Measurements from ENCODE around the gene PRKD1. TPM values are rescaled to one million over a fixed set of nuclear protein-coding genes. Genes with fewer than 3 reads are reported as not detected.

The PRKD1 gene
- total and polyA plus RNA-seq, 2 of the 13 experiments (the other 11 are each of a cell fraction or from before 2014, with no cell fraction given): 0.22 to 1.3 TPM

DNA sequence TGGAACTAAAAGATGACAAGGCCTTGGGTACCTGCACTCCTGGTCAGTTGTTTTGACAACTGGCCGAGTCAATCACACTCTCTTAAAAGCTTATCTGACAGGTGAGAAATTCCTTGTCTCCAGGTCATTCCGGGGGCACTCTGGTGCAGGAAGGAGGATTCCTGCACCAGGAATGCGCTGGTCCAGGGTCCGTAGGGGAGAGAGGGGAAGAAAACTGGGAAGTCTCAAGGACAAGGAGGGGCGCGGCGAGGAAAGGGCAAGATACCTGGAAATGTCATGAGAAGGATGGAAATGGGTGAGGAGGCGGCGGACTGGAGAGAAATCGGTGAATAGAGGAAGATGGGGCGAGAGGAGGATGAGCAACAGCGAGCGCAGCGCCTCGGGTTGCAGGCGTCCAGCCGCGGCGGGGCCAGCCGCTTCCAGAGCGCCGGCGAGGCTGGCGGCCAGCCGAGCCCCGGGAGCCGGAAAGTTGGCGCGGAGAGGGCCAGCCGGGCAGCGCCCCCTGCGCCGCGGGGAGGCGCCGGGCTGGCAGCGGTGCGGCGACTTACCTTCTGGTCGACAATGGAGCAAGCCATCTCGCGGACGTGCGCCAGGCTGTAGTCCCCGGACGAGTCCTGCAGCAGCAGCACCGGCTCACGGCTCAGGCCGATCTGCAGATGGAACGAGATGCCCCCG, 809 bp downstream of the PRKD1 start (continued):
- TF ChIP-seq, protein P1, sequence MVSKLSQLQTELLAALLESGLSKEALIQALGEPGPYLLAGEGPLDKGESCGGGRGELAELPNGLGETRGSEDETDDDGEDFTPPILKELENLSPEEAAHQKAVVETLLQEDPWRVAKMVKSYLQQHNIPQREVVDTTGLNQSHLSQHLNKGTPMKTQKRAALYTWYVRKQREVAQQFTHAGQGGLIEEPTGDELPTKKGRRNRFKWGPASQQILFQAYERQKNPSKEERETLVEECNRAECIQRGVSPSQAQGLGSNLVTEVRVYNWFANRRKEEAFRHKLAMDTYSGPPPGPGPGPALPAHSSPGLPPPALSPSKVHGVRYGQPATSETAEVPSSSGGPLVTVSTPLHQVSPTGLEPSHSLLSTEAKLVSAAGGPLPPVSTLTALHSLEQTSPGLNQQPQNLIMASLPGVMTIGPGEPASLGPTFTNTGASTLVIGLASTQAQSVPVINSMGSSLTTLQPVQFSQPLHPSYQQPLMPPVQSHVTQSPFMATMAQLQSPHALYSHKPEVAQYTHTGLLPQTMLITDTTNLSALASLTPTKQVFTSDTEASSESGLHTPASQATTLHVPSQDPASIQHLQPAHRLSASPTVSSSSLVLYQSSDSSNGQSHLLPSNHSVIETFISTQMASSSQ (IDR thresholded peaks at IDR 0.05; ENCODE audit: low read depth): no peak
- TF ChIP-seq, protein P1 (CRISPR knock-in tag; IDR thresholded peaks at IDR 0.05; ENCODE audit: borderline replicate concordance): peak; percentile 38; the same call in 1 of the 2 replicates
- TF ChIP-seq CREB1 (IDR thresholded peaks at IDR 0.05) (no peak), CREB1 (CRISPR knock-in tag; IDR thresholded peaks at IDR 0.05) (no peak), XRCC5 (optimal IDR thresholded peaks at IDR 0.05; ENCODE audit: low read length) (peak; percentile 85), FOXP1 (IDR thresholded peaks at IDR 0.05) (no peak), FOXP1 (CRISPR knock-in tag; IDR thresholded peaks at IDR 0.05) (no peak), SKI (IDR thresholded peaks at IDR 0.05; ENCODE audit: partially characterized antibody) (peak; percentile 13), SMARCE1 (IDR thresholded peaks at IDR 0.05; ENCODE audit: borderline replicate concordance) (no peak), HCFC1 (IDR thresholded peaks at IDR 0.05; ENCODE audit: low read depth, low read length) (no peak), ZBTB38 (CRISPR knock-in tag; IDR thresholded peaks at IDR 0.05) (peak; percentile 25; the same call in 1 of the 2 replicates), ZNF7 (CRISPR knock-in tag; IDR thresholded peaks at IDR 0.05) (no peak), ZNF451 (CRISPR knock-in tag; IDR thresholded peaks at IDR 0.05) (peak; percentile 70; the same call in 1 of the 2 replicates), NR1H2 (CRISPR knock-in tag; IDR thresholded peaks at IDR 0.05; ENCODE audit: borderline replicate concordance, low read depth) (0 out of 2 replicates have a peak, but pooled peaks have one; percentile 70), MYC (CRISPR knock-in tag; IDR thresholded peaks at IDR 0.05; ENCODE audit: borderline replicate concordance) (peak; percentile 35; the same call in 1 of the 2 replicates)
- TF ChIP-seq, protein P2, sequence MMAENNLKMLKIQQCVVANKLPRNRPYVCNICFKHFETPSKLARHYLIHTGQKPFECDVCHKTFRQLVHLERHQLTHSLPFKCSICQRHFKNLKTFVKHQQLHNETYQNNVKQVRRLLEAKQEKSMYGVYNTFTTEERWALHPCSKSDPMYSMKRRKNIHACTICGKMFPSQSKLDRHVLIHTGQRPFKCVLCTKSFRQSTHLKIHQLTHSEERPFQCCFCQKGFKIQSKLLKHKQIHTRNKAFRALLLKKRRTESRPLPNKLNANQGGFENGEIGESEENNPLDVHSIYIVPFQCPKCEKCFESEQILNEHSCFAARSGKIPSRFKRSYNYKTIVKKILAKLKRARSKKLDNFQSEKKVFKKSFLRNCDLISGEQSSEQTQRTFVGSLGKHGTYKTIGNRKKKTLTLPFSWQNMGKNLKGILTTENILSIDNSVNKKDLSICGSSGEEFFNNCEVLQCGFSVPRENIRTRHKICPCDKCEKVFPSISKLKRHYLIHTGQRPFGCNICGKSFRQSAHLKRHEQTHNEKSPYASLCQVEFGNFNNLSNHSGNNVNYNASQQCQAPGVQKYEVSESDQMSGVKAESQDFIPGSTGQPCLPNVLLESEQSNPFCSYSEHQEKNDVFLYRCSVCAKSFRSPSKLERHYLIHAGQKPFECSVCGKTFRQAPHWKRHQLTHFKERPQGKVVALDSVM (CRISPR knock-in tag; IDR thresholded peaks at IDR 0.05): no peak
- TF ChIP-seq, protein P3, sequence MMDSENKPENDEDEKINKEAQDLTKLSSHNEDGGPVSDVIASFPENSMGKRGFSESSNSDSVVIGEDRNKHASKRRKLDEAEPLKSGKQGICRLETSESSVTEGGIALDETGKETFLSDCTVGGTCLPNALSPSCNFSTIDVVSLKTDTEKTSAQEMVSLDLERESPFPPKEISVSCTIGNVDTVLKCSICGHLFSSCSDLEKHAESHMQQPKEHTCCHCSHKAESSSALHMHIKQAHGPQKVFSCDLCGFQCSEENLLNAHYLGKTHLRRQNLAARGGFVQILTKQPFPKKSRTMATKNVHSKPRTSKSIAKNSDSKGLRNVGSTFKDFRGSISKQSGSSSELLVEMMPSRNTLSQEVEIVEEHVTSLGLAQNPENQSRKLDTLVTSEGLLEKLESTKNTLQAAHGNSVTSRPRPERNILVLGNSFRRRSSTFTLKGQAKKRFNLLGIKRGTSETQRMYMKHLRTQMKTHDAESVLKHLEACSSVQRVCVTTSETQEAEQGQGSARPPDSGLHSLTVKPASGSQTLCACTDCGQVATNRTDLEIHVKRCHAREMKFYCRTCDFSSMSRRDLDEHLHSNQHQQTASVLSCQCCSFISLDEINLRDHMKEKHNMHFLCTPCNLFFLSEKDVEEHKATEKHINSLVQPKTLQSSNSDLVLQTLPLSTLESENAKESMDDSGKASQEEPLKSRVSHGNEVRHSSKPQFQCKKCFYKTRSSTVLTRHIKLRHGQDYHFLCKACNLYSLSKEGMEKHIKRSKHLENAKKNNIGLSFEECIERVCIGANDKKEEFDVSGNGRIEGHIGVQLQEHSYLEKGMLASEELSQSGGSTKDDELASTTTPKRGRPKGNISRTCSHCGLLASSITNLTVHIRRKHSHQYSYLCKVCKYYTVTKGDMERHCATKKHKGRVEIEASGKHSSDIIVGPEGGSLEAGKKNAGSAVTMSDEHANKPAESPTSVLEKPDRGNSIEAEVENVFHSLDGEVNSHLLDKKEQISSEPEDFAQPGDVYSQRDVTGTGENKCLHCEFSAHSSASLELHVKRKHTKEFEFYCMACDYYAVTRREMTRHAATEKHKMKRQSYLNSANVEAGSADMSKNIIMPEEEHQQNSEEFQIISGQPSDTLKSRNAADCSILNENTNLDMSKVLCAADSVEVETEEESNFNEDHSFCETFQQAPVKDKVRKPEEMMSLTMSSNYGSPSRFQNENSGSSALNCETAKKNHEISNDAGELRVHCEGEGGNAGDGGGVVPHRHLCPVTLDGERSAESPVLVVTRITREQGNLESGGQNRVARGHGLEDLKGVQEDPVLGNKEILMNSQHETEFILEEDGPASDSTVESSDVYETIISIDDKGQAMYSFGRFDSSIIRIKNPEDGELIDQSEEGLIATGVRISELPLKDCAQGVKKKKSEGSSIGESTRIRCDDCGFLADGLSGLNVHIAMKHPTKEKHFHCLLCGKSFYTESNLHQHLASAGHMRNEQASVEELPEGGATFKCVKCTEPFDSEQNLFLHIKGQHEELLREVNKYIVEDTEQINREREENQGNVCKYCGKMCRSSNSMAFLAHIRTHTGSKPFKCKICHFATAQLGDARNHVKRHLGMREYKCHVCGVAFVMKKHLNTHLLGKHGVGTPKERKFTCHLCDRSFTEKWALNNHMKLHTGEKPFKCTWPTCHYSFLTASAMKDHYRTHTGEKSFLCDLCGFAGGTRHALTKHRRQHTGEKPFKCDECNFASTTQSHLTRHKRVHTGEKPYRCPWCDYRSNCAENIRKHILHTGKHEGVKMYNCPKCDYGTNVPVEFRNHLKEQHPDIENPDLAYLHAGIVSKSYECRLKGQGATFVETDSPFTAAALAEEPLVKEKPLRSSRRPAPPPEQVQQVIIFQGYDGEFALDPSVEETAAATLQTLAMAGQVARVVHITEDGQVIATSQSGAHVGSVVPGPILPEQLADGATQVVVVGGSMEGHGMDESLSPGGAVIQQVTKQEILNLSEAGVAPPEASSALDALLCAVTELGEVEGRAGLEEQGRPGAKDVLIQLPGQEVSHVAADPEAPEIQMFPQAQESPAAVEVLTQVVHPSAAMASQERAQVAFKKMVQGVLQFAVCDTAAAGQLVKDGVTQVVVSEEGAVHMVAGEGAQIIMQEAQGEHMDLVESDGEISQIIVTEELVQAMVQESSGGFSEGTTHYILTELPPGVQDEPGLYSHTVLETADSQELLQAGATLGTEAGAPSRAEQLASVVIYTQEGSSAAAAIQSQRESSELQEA (CRISPR knock-in tag; IDR thresholded peaks at IDR 0.05; ENCODE audit: not compliant biosample characterization): peak; percentile 25

All from HepG2 (cell line).